HK-2 (cell line): ENCODE data around the gene TIGAR.

ENCODE experiments used
- DNase-seq: peaks from one replicate; pipeline ENCODE4 v3.0.0-alpha.2; 2018; ENCODE audit not compliant: unreplicated experiment

The TIGAR gene

DNA sequence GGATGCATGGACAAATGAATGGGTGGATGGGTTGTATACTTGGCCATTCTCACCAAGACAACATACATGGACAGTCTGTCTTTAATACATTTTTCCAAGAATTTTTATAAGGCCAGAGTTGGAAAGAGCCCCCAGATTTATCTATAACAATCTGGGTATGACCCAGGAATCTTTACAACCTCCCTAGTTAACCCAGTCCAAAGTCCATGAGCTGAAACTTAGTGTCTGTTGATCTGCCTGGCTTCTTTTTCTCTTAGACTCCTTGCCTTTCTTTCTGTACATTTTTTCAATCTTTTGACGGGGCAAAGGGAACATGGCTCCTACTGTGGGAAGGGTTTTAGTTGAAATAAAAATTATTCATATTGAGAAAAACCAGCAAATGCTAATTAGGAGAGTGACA lies 57.8 kb downstream of the TIGAR start:
- no peak for DNase-seq

DNA sequence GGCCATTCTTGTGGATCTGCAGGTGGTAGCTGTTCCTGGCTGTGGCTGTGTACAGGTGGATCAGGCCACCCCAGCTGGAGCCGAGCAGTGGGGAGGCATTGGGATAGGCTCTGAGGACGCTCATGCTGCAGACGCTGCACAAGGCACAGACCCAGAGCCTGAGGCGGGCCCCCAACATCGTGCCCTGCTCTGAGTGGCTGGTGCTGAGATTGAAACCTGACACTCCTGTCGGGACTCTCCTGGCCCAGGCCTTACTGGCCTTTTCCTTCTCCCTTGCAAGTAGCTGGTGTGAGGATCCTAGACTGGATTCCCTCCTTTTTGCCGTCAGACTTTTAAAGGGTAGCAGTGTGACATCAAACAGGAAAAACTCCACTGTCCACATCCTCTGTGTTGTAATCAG lies 58.4 kb downstream of the TIGAR start, which contains the start of gene FGF23:
FGF23 (minus strand) TSS at position 308 of the 400 bp plus-strand sequence; CDS start at position 178, 130 bp downstream.
- no peak for DNase-seq

DNA sequence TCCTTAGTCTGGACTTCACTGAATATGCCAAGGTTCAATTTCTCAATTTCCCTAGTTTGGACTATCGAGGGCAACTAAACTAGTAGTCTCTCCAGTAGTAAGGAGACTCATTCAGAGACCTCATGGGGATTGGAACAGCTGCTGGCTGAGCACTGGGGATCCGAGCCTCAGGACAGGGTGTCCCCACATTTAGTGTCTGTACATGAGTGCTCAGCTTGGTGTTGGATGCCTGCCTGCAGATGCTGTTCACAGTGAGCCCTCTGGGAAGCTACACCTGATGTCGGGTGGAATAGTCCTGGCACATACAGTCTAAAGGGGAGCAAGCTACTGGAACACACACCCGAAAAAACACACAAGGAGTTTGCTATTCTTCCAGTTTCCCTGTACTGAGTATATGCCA lies 59.3 kb downstream of the TIGAR start:
- no peak for DNase-seq

DNA sequence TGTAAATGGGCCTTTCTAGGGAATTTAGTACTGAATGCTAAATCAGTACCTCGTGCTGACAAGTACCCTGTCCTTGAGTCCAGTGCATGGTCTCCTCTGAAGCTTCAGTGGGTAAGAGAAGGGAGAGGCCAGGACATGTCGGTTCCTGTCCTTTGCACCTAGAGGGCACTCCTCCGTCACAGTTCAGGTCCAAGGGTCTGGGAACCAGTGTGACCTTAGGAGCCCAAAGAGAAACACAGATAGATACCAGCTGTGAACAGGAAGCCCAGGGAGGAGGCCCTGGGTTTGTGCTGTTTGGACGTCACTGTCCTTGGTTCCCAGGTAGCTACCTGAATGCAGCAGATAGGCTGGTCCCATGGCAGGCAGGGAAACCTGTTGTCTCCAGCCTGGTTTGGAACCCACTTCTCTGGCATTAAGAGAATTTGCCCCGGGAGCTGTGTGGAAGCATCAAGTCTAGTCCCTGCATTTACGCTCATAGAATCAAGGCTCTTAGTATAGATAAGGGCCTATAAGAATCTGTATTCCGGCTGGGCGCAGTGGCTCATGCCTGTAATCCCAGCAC lies 62.4 kb downstream of the TIGAR start:
- DNase-seq: no peak

DNA sequence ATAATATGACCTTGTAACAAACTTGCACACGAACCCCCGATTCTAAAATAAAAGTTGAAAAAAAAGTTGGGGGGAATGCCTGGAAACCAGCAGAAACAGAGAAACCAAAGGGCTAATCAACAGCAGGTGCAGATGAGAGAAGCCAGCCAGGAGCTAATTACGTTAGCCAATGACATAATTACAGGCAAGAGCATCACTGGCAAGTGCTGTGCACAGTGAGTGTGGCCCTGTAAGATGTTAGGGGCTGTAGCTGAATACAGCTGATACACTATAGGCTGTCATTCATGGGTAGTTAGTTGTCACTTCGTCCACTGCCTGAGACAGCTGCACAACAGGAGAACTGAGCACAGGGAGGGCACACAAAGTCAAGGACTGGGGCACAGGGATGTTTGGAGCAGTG lies 65.8 kb downstream of the TIGAR start:
- DNase-seq: no peak

DNA sequence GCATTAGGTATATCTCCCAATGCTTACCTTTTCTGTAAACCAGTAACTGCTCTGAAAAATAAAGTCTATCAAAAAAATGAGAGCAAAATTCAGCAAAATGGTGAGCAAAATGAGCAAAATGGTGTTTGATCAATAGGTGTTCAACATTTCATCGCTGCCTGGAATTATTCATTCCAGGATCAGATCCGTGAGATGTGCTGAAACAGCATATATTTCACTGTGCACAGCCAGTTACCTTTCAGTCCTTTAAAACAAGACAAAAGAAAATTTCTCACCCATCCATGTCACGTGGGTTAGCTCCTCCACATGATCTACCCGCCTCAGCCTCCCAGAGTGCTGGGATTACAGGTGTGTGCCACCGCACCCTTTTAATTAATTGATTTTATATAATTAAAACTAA lies 66.6 kb downstream of the TIGAR start:
- no peak for DNase-seq

DNA sequence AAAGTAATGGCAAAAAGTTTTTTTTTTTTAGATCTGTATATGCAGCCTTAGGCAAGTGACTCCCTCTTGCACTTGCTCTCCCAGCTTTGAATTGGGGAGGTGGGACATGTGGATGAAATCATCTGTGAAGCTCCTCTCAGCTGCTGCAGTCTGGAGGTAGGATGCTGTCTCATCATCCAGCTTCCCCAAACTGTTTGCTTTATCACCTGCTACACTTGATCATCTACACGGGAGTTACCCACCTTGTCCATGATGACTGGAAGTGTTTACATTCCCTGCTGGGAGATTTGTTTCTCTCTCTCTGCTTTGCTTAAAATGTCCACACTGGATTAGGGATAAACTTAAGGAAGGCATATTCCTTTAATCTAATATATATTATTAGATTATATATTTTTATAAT lies 67.0 kb downstream of the TIGAR start:
- DNase-seq: no peak

DNA sequence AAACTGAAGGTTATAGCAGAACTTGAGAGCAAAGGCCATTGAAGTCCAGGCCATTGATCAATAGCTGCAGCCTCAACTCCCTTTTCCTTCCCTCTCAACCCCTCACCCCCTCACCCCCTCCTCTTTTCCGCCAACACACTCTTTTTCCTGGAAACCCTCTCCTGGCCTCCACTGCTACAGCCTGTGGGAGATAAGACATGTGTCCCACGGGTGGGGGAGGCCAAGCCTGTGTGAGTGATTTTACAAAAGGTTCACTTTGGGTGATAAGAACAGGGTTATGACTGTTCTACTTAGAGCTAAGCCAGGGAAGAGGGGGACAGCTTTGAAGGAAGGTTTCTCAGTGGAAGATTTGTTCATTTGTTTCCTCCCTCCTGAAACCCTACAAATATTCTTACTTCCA lies 67.6 kb downstream of the TIGAR start:
- DNase-seq: no peak

DNA sequence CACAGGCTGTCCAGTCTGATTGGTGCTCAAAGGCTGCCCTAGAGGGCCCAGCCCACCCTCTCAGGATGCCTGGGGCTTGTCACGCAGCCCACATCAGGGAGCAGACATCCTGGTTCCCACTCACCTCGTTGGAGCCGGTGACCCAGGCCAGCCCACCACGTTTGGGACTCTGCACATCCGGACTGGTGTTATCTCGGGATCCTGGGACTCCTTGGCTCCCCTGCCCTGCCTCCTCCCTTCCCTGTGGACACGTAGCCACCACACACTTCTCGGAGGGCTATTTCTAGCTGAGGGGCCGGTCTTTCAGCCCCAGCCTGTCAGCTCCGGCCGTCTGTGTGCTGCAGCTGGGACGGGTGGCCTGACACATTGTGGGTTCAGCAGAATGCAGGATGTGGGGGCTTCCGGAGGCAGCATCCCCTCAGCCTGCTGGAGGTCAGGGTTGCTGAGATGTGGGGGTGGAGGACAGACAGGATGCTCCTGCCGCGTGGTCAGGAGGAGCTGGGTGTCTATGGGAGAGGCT lies 71.3 kb downstream of the TIGAR start:
- no peak for DNase-seq

DNA sequence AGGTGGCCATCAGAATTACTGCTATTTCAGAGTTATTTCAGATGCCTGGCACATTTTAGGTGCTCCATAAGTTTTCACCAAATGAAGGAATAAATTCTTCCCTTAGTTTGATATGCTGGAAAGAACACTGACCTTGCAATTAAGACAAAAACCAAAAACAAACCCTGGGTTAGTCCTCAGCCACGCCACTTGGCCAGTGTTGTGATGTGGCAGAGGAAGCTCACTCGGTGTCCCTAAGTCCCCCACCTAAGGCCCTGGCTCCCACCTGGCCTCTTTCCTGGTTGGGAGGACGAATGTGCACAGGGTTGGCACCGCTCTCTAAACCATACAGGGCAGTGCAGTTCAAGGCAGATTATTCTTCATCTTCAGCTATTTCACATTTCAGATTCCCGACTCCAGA lies 72.2 kb downstream of the TIGAR start:
- no peak for DNase-seq

DNA sequence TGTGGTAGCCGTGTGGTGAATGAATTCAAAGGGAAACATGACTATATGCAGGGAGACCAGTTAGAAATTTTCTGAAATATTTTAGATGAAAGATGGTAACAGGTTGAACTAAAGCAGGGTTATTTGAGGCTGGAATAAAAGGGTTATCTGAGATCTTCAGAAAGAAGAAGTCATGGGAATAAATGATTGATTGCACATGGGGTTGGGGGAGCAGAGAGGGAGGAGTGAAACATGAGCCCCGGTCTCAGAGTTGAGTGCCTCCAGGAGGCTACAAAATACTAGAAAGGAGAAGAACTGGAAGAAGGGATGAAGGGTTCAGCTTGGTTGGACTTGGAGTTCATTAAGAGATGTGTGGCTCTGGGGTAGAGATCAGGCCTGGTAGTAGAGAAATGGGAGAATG lies 74.8 kb downstream of the TIGAR start:
- no peak for DNase-seq

DNA sequence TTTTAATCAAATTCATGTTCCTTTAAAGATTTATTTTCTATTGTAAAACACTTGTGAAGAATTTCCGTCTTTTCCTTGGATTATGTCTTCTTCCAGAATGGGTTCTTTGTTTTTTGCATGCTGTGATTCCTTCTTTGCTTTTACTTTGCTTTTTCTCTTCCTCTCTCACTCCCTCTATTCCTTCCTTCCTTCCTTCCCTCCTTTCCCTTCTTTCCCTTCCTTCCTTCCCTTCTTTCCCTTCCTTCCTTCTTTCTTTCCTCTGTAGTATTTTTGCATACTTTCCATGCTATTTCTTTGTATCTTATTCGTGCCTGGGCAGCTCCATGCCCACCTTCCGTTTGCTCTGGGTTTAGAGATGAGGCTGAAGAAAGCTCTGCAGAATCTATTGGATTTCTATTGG lies 80.1 kb downstream of the TIGAR start:
- no peak for DNase-seq

DNA sequence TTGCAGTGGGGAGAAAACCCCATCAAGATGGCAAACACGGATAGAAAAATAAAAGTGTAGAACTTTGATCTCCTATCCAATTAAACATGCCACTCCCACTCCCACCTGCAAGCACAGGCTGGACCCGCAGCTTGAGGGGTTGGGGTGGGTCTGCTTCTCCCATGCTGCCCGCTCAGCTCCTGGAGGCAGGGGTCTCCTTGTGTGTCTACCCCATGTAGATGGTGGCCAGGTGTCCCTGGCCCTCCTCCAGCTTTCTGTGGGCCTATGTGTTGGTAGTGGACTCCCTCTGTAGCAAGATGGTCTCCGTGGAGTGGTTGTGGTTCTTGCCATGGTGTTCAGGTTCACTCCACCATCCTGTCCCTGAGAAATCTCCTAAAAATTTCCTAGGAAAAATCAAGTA lies 82.0 kb downstream of the TIGAR start:
- no peak for DNase-seq
